ENCODE results near the gene CTIF. TPM values are rescaled to one million over a fixed set of nuclear protein-coding genes. Genes with fewer than 3 reads are reported as not detected.

Gene CTIF
- total RNA-seq, 1 donor from 2014 or later: 137 TPM

GRCh38 chr18:48765053-48765452, 226.2 kb downstream of the CTIF start:
- Mint-ChIP-seq H3K27me3 (ENCODE audit: unreplicated experiment) (peaks cover 15% of the 10 kb centered on the region), H3K4me1 (ENCODE audit: low read depth, unreplicated experiment) (peaks cover 8% of the 10 kb centered on the region), H3K4me3 (ENCODE audit: unreplicated experiment) (no peak overlapping the region), H3K27ac (ENCODE audit: unreplicated experiment) (no peak overlapping the region), H3K9me3 (ENCODE audit: unreplicated experiment) (peaks cover 8% of the 10 kb centered on the region), H3K36me3 (ENCODE audit: unreplicated experiment) (peaks cover 17% of the 10 kb centered on the region)
- no peak for DNase-seq
- no peak for TF ChIP-seq CTCF (IDR thresholded peaks at IDR 0.05; ENCODE audit: partially characterized antibody, unreplicated experiment)

- Mint-ChIP-seq H3K4me3 (ENCODE audit: unreplicated experiment) (no peak overlapping the region), H3K27me3 (ENCODE audit: unreplicated experiment) (peaks cover 15% of the 10 kb centered on the region), H3K4me1 (ENCODE audit: low read depth, unreplicated experiment) (peaks cover 10% of the 10 kb centered on the region), H3K36me3 (ENCODE audit: unreplicated experiment) (peaks cover 16% of the 10 kb centered on the region), H3K27ac (ENCODE audit: unreplicated experiment) (peak overlapping the region; percentile 8), H3K9me3 (ENCODE audit: unreplicated experiment) (peaks cover 6% of the 10 kb centered on the region)
- TF ChIP-seq CTCF (IDR thresholded peaks at IDR 0.05; ENCODE audit: partially characterized antibody, unreplicated experiment): no peak
- no peak for DNase-seq
These were observed 227.2 kb downstream of the CTIF start for GRCh38 chr18:48766026-48766425.

GRCh38 chr18:48766487-48766886, 227.7 kb downstream of the CTIF start:
- H3K9me3 Mint-ChIP-seq (ENCODE audit: unreplicated experiment): peaks cover 3% of the 10 kb centered on the region
- peaks cover 10% of the 10 kb centered on the region for H3K4me1 Mint-ChIP-seq (ENCODE audit: low read depth, unreplicated experiment)
- peaks cover 12% of the 10 kb centered on the region for H3K36me3 Mint-ChIP-seq (ENCODE audit: unreplicated experiment)
- peaks cover 15% of the 10 kb centered on the region for H3K27me3 Mint-ChIP-seq (ENCODE audit: unreplicated experiment)
- H3K27ac Mint-ChIP-seq (ENCODE audit: unreplicated experiment): peak overlapping the region; percentile 29
- DNase-seq: no peak
- peak overlapping the region; percentile 41 for H3K4me3 Mint-ChIP-seq (ENCODE audit: unreplicated experiment)
- no peak for TF ChIP-seq CTCF (IDR thresholded peaks at IDR 0.05; ENCODE audit: partially characterized antibody, unreplicated experiment)

- H3K36me3 Mint-ChIP-seq (ENCODE audit: unreplicated experiment): peaks cover 11% of the 10 kb centered on the region
- H3K27ac Mint-ChIP-seq (ENCODE audit: unreplicated experiment): no peak overlapping the region
- no peak overlapping the region for H3K4me3 Mint-ChIP-seq (ENCODE audit: unreplicated experiment)
- H3K4me1 Mint-ChIP-seq (ENCODE audit: low read depth, unreplicated experiment): peaks cover 7% of the 10 kb centered on the region
- peaks cover 4% of the 10 kb centered on the region for H3K9me3 Mint-ChIP-seq (ENCODE audit: unreplicated experiment)
- H3K27me3 Mint-ChIP-seq (ENCODE audit: unreplicated experiment): peaks cover 13% of the 10 kb centered on the region
- DNase-seq: no peak
- TF ChIP-seq CTCF (IDR thresholded peaks at IDR 0.05; ENCODE audit: partially characterized antibody, unreplicated experiment): no peak
These were observed 228.4 kb downstream of the CTIF start for GRCh38 chr18:48767090-48767690.

GRCh38 chr18:48769006-48769636, 230.3 kb downstream of the CTIF start:
- Mint-ChIP-seq H3K36me3 (ENCODE audit: unreplicated experiment) (peaks cover 17% of the 10 kb centered on the region), H3K27ac (ENCODE audit: unreplicated experiment) (no peak overlapping the region), H3K4me3 (ENCODE audit: unreplicated experiment) (no peak overlapping the region)

More at GRCh38 chr18:48769006-48769636, 230.3 kb downstream of the CTIF start:
- DNase-seq: no peak
- H3K27me3 Mint-ChIP-seq (ENCODE audit: unreplicated experiment): peaks cover 13% of the 10 kb centered on the region
- H3K4me1 Mint-ChIP-seq (ENCODE audit: low read depth, unreplicated experiment): peaks cover 7% of the 10 kb centered on the region
- no peak for TF ChIP-seq CTCF (IDR thresholded peaks at IDR 0.05; ENCODE audit: partially characterized antibody, unreplicated experiment)
- peaks cover 12% of the 10 kb centered on the region for H3K9me3 Mint-ChIP-seq (ENCODE audit: unreplicated experiment)
